H1 (cell line): ENCODE data around the gene SEMA3D.
"Not testable (repeated sequence)": the region's sequence is repeated elsewhere in the genome, so short reads cannot be mapped to it uniquely, and the experiment has no call there.

Source experiments
- CREB1 ChIP-seq: IDR thresholded peaks from 2 replicates; pipeline ENCODE4 v1.6.1; 2012; ENCODE audit warnings: inconsistent platforms
- CTCF ChIP-seq, 3 experiments: IDR thresholded peaks; 1 replicate in 2 of 3; 2 replicates in 1 of 3; pipeline versions ENCODE4 v1.5.1 to v1.6.1; 2011; ENCODE audit warnings: low read length in 3 of 3, mild to moderate bottlenecking in 3 of 3, inconsistent platforms in 2 of 3, low read depth in 1 of 3, moderate library complexity in 1 of 3; ENCODE audit not compliant: insufficient read depth in 1 of 3; ENCODE audit errors: control extremely low read depth in 1 of 3
- EZH2 ChIP-seq: fragments of 200-600 bp; sonication (generic); IDR thresholded peaks from 2 replicates; pipeline ENCODE4 v1.7.1; 2012; ENCODE audit warnings: low read depth, mild to moderate bottlenecking, moderate library complexity, low read length, inconsistent platforms; ENCODE audit not compliant: severe bottlenecking
- JUN ChIP-seq: IDR thresholded peaks from 2 replicates; pipeline ENCODE4 v1.6.1; 2011; ENCODE audit warnings: low read depth, mild to moderate bottlenecking, improper control_type of control experiment, low read length
- POLR2A ChIP-seq, 2 experiments: IDR thresholded peaks; 1 replicate in 1 of 2; 2 replicates in 1 of 2; pipeline ENCODE4 v1.6.1; 2011; ENCODE audit warnings: low read depth in 2 of 2, low read length in 2 of 2, mild to moderate bottlenecking in 2 of 2; ENCODE audit errors: control extremely low read depth in 1 of 2
- POLR2AphosphoS5 ChIP-seq: IDR thresholded peaks from 2 replicates; pipeline ENCODE4 v1.6.1; 2011; ENCODE audit warnings: low read depth, low read length
- SAP30 ChIP-seq: fragments of 300-600 bp; sonication (generic); IDR thresholded peaks from 2 replicates; pipeline ENCODE4 v1.7.1; 2012; ENCODE audit warnings: low read length, moderate library complexity, mild to moderate bottlenecking, inconsistent platforms; ENCODE audit not compliant: insufficient read depth, insufficient replicate concordance
- TAF1 ChIP-seq: IDR thresholded peaks from 2 replicates; pipeline ENCODE4 v1.6.1; 2011; ENCODE audit warnings: mild to moderate bottlenecking, low read depth, low read length
- USF2 ChIP-seq: IDR thresholded peaks from 2 replicates; pipeline ENCODE4 v1.6.1; 2011; ENCODE audit warnings: low read length, improper control_type of control experiment

GRCh38 chr7:84992954-84993353, 193.9 kb downstream of the SEMA3D start:
- not testable (repeated sequence) for TF ChIP-seq TAF1; CREB1; POLR2A (IDR thresholded peaks at IDR 0.05; ENCODE audit: control extremely low read depth in 1 of 2, low read depth in 2 of 2, low read length in 2 of 2); USF2; EZH2; CTCF (IDR thresholded peaks at IDR 0.05; ENCODE audit: control extremely low read depth in 1 of 3, insufficient read depth in 1 of 3, low read depth in 1 of 3, low read length in 3 of 3); JUN; POLR2AphosphoS5; SAP30
